PC-3 (cell line): ENCODE results near the gene SPRED1. TPM values are rescaled to one million over a fixed set of nuclear protein-coding genes. Genes with fewer than 3 reads are reported as not detected.

Source experiments
- ATAC-seq: fragments of 200-7000 bp; cut with Tn5 transposase; 2 replicates; pipeline ENCODE4 v1.9.1; 2020; ENCODE audit warnings: mild to moderate bottlenecking, moderate library complexity
- BruUV-seq: library from RNA; stranded (reverse); fragments of 400-500 nt; replicated peaks from 2 replicates; lab custom pipeline; 2021; lab: Mats Ljungman, UMichigan
- CTCF ChIA-PET: fragments of 300-600 bp; sonication (Branson Sonifier 250); formaldehyde crosslinking; loops from one replicate; lab custom pipeline; 2022; ENCODE audit warnings: antibody characterized with exemption; lab: Charles Lee
- POLR2A ChIA-PET: fragments of 300-600 bp; sonication (Branson Sonifier 250); formaldehyde crosslinking; loops from one replicate; lab custom pipeline; 2022; ENCODE audit warnings: antibody characterized with exemption; ENCODE audit not compliant: unreplicated experiment; lab: Charles Lee
- DNase-seq: peaks from one replicate; pipeline ENCODE4 v3.0.0-alpha.2; 2015
- H2AFZ ChIP-seq: fragments of 300-600 bp; sonication (generic); 2 replicates; pipeline ENCODE4 v1.6.0; 2016; ENCODE audit warnings: antibody characterized with exemption, low read length
- H3F3A ChIP-seq: fragments of 300-600 bp; sonication (generic); one replicate; pipeline ENCODE4 v1.6.0; 2017; ENCODE audit warnings: antibody characterized with exemption, low read length, control low read depth, mild to moderate bottlenecking; ENCODE audit not compliant: unreplicated experiment
- H3K27ac ChIP-seq: fragments of 300-600 bp; sonication (generic); 2 replicates; pipeline ENCODE4 v1.5.1; 2016; ENCODE audit warnings: mild to moderate bottlenecking, low read length
- H3K27me3 ChIP-seq: fragments of 300-600 bp; sonication (generic); 2 replicates; pipeline ENCODE4 v1.6.1; 2016; ENCODE audit warnings: low read length, mixed read lengths
- H3K36me3 ChIP-seq: fragments of 300-600 bp; sonication (generic); 2 replicates; pipeline ENCODE4 v1.6.1; 2016; ENCODE audit warnings: low read depth, mixed run types, low read length, mixed read lengths
- H3K4me1 ChIP-seq: fragments of 300-600 bp; sonication (generic); 2 replicates; pipeline ENCODE4 v1.5.1; 2016; ENCODE audit warnings: low read length; ENCODE audit not compliant: insufficient read depth
- H3K4me2 ChIP-seq: fragments of 300-600 bp; sonication (generic); 2 replicates; pipeline ENCODE4 v1.6.0; 2016; ENCODE audit warnings: low read length
- H3K4me3 ChIP-seq: fragments of 300-600 bp; sonication (generic); 2 replicates; pipeline ENCODE4 v1.5.1; 2016; ENCODE audit warnings: mild to moderate bottlenecking, low read length, mixed read lengths
- H3K79me2 ChIP-seq: fragments of 300-600 bp; sonication (generic); 2 replicates; pipeline ENCODE4 v1.6.1; 2017; ENCODE audit warnings: low read length, mixed read lengths
- H3K9ac ChIP-seq: fragments of 300-600 bp; sonication (generic); 2 replicates; pipeline ENCODE4 v1.6.0; 2016; ENCODE audit warnings: mild to moderate bottlenecking, low read length
- H3K9me2 ChIP-seq: fragments of 300-600 bp; sonication (generic); replicated peaks from 2 replicates; pipeline ENCODE4 v1.6.1; 2016; ENCODE audit warnings: mixed run types, low read length, mixed read lengths
- H3K9me3 ChIP-seq: fragments of 300-600 bp; sonication (generic); 2 replicates; pipeline ENCODE4 v1.6.1; 2016; ENCODE audit warnings: low read length, mixed read lengths
- H4K20me1 ChIP-seq: fragments of 300-600 bp; sonication (generic); 2 replicates; pipeline ENCODE4 v1.6.1; 2016; ENCODE audit warnings: low read length, mixed read lengths
- EZH2 ChIP-seq: fragments of 300-600 bp; sonication (generic); IDR thresholded peaks from one replicate; pipeline ENCODE4 v1.6.1; 2017; ENCODE audit warnings: antibody characterized with exemption, mild to moderate bottlenecking, low read length; ENCODE audit not compliant: unreplicated experiment
- EZH2phosphoT487 ChIP-seq: fragments of 300-600 bp; sonication (generic); IDR thresholded peaks from 2 replicates; pipeline ENCODE4 v1.6.1; 2018; ENCODE audit warnings: mild to moderate bottlenecking, antibody characterized with exemption, low read length, borderline replicate concordance
- intact Hi-C: fragments of 100-400 bp; cut with micrococcal nuclease; formaldehyde crosslinking; loops from 2 replicates; pipeline ENCODE4 v1.9.0; 2023
- total RNA-seq: library from RNA; depleted of rRNA; stranded (reverse); fragments of >200 nt; gene quantifications from 2 replicates; pipeline ENCODE4 v1.2.3, GENCODE V29; 2014
- TF ChIP-seq, protein P1 (sequence below): fragments of 300-600 bp; sonication (generic); conservative IDR thresholded peaks from 2 replicates; pipeline ENCODE4 v1.5.1; 2017; ENCODE audit warnings: antibody characterized with exemption, low read depth, mild to moderate bottlenecking, low read length

The SPRED1 gene
- total RNA-seq, 1 experiment from 2014 or later, result 39.7 TPM

DNA sequence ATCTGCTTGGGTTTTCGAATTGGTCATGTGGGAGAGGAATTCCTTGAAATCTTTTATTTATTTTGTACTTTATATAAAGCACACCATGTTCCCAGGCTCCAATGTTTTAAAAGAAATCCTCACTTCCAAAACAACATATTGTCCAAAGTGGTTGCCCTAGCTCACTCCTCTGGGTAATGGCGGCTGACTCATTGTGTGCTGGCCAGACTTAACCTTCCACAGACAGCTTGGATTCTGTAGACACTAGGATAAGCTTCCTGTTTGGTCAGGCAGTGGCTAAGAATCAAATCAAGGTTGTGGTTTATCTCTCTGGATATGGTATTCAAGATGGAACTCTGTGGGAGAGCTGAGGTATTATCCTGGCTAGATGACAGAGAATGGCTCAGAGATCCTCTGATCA lies 145.5 kb downstream of the SPRED1 start:
- POLR2A ChIA-PET, result interaction anchor here (0.6 kb wide), 3 partner anchors 16 to 1915 kb away, joined by 3 to 4 read pairs (median 3); no protein-coding TSS in a partner anchor
- TF ChIP-seq, protein P1, sequence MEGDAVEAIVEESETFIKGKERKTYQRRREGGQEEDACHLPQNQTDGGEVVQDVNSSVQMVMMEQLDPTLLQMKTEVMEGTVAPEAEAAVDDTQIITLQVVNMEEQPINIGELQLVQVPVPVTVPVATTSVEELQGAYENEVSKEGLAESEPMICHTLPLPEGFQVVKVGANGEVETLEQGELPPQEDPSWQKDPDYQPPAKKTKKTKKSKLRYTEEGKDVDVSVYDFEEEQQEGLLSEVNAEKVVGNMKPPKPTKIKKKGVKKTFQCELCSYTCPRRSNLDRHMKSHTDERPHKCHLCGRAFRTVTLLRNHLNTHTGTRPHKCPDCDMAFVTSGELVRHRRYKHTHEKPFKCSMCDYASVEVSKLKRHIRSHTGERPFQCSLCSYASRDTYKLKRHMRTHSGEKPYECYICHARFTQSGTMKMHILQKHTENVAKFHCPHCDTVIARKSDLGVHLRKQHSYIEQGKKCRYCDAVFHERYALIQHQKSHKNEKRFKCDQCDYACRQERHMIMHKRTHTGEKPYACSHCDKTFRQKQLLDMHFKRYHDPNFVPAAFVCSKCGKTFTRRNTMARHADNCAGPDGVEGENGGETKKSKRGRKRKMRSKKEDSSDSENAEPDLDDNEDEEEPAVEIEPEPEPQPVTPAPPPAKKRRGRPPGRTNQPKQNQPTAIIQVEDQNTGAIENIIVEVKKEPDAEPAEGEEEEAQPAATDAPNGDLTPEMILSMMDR, result no peak
- TF ChIP-seq EZH2phosphoT487 (no peak), EZH2 (no peak)
- no peaks in the 10 kb centered on the region for H4K20me1 ChIP-seq
- no peaks in the 10 kb centered on the region for H3K36me3 ChIP-seq
- H3K79me2 ChIP-seq, result no peaks in the 10 kb centered on the region
- ATAC-seq (peak; percentile 100), DNase-seq (peak; percentile 98)
- intact Hi-C loops, result no loop called here
- H2AFZ ChIP-seq, result no peak overlapping the region
- peaks cover 5% of the 10 kb centered on the region for H3F3A ChIP-seq
- CTCF ChIA-PET, result interaction anchor here (0.6 to 1.1 kb wide), 4 partner anchors 16 to 402 kb away, joined by 3 read pairs; no protein-coding TSS in a partner anchor
- H3K9ac ChIP-seq, result peak overlapping the region; percentile 19; the same call in 1 of the 2 replicates
- peaks cover 16% of the 10 kb centered on the region for H3K4me1 ChIP-seq
- H3K4me2 ChIP-seq, result peak overlapping the region; percentile 59
- H3K27me3 ChIP-seq, result no peaks in the 10 kb centered on the region
- H3K27ac ChIP-seq, result peak overlapping the region; percentile 80
- H3K9me3 ChIP-seq, result no peaks in the 10 kb centered on the region
- peaks cover 4% of the 10 kb centered on the region; the same call in 1 of the 2 replicates for H3K9me2 ChIP-seq
- no peak overlapping the region for H3K4me3 ChIP-seq
- no TSS peak for BruUV-seq

DNA sequence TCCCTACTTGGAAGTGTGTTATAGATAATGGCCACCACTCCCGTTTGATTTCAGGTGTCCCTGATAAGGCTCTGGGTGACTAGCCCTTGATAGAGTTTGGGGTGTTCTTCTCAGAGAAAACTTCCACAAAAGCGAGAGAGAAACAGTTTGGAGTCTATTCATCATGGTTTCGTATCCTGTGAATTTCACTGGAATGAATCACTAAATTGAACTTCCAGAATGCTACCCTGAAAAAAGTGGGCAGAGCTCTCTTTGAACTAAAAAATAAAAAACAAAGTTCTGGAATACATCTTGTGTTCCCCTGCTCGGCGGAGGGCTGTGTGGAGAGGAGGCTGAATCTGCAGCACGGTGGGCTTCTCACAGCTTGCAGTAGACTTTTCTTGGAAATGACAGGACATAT lies 148.5 kb downstream of the SPRED1 start:
- H3F3A ChIP-seq, result peaks cover 5% of the 10 kb centered on the region
- POLR2A ChIA-PET, result no interaction called here
- H4K20me1 ChIP-seq, result no peaks in the 10 kb centered on the region
- no peaks in the 10 kb centered on the region for H3K79me2 ChIP-seq
- H3K27ac ChIP-seq, result no peak overlapping the region
- H3K36me3 ChIP-seq, result no peaks in the 10 kb centered on the region
- no peaks in the 10 kb centered on the region; the same call in 1 of the 2 replicates for H3K9me2 ChIP-seq
- H3K27me3 ChIP-seq, result no peaks in the 10 kb centered on the region
- no peak overlapping the region for H3K4me3 ChIP-seq
- no peak overlapping the region for H3K9ac ChIP-seq
- ATAC-seq (no peak), DNase-seq (no peak)
- no peaks in the 10 kb centered on the region for H3K9me3 ChIP-seq
- no peak overlapping the region for H2AFZ ChIP-seq
- TF ChIP-seq EZH2, result no peak
- TF ChIP-seq EZH2phosphoT487, result no peak
- TF ChIP-seq, protein P1, result no peak
- no peak overlapping the region for H3K4me2 ChIP-seq
- no TSS peak for BruUV-seq
- intact Hi-C loops, result no loop called here
- H3K4me1 ChIP-seq, result peaks cover 16% of the 10 kb centered on the region
- CTCF ChIA-PET, result no interaction called here

DNA sequence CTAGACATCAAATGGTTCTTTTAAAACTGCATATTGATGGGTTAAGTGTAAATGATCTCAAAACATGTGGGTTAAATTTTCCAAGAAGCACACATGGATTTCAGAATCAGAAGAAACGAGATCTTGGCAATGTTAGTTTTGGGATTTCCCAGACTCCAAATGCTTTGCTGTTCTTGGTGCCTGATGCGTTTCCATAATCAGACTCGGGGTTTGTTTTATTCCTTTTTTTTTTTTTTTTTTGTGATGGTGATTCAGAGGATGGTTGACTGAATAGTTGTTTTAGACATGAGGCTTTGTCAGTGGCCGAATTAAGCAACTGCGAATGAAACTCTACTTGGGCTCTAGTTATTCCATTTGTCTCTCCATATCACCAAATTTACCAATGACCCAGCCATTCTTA lies 149.1 kb downstream of the SPRED1 start:
- intact Hi-C loops, result no loop called here
- Histone ChIP-seq H3K79me2 (no peaks in the 10 kb centered on the region), H3K36me3 (no peaks in the 10 kb centered on the region), H3K27ac (no peak overlapping the region), H3K27me3 (no peaks in the 10 kb centered on the region), H3K9me2 (no peaks in the 10 kb centered on the region; the same call in 1 of the 2 replicates), H3K9me3 (no peaks in the 10 kb centered on the region), H3K4me2 (no peak overlapping the region), H2AFZ (no peak overlapping the region), H3K4me1 (peaks cover 16% of the 10 kb centered on the region), H3F3A (peaks cover 5% of the 10 kb centered on the region), H3K4me3 (no peak overlapping the region), H3K9ac (no peak overlapping the region), H4K20me1 (no peaks in the 10 kb centered on the region)
- TF ChIP-seq, protein P1, result no peak
- no peak for TF ChIP-seq EZH2
- TF ChIP-seq EZH2phosphoT487, result no peak
- no TSS peak for BruUV-seq
- ATAC-seq (no peak), DNase-seq (no peak)
- ChIA-PET CTCF (no interaction called here), POLR2A (no interaction called here)
